Neuronal stem cell (in vitro differentiated cells): ENCODE measurements around the gene ATP6V0E1.

Experiments used
- DNase-seq: peaks from one replicate; pipeline ENCODE4 v3.0.0-alpha.2; 2013; ENCODE audit warnings: low spot score
- H2AFZ ChIP-seq: one replicate; pipeline ENCODE4 v1.6.1; 2013; ENCODE audit warnings: mild to moderate bottlenecking, low read length, inconsistent platforms
- H2AK5ac ChIP-seq: 2 replicates; pipeline ENCODE4 v1.6.1; 2013; ENCODE audit warnings: low read depth, mild to moderate bottlenecking, inconsistent platforms, low read length, moderate library complexity, mixed read lengths
- H2BK120ac ChIP-seq: 2 replicates; pipeline ENCODE4 v1.6.1; 2013; ENCODE audit warnings: low read depth, mild to moderate bottlenecking, inconsistent platforms, low read length, moderate library complexity, mixed read lengths
- H2BK12ac ChIP-seq: one replicate; pipeline ENCODE4 v1.6.1; 2013; ENCODE audit warnings: low read length, inconsistent platforms
- H2BK15ac ChIP-seq: 2 replicates; pipeline ENCODE4 v1.6.1; 2013; ENCODE audit warnings: mild to moderate bottlenecking, low read length, inconsistent platforms, mixed read lengths
- H2BK5ac ChIP-seq: one replicate; pipeline ENCODE4 v1.6.1; 2013; ENCODE audit warnings: inconsistent platforms, mild to moderate bottlenecking, low read length, moderate library complexity
- H3K14ac ChIP-seq: one replicate; pipeline ENCODE4 v1.6.1; 2013; ENCODE audit warnings: low read length, inconsistent platforms
- H3K18ac ChIP-seq: 2 replicates; pipeline ENCODE4 v1.6.1; 2013; ENCODE audit warnings: low read length, inconsistent platforms
- H3K23ac ChIP-seq: 2 replicates; pipeline ENCODE4 v1.6.1; 2013; ENCODE audit warnings: low read depth, mild to moderate bottlenecking, mixed read lengths, low read length, inconsistent platforms; ENCODE audit not compliant: poor library complexity
- H3K27ac ChIP-seq: replicated peaks from 3 replicates; pipeline ENCODE4 v1.5.1; 2013; ENCODE audit warnings: low read length, inconsistent platforms
- H3K27me3 ChIP-seq, 3 experiments: 2 replicates each; pipeline ENCODE4 v1.6.1; 2013; ENCODE audit warnings: low read length in 3 of 3, mild to moderate bottlenecking in 2 of 3, inconsistent platforms in 1 of 3, low read depth in 1 of 3, mixed read lengths in 1 of 3, moderate library complexity in 1 of 3; ENCODE audit not compliant: control insufficient read depth in 3 of 3, insufficient read depth in 3 of 3
- H3K36me3 ChIP-seq, 2 donors: replicated peaks in 1 of 2; 2 replicates each; pipeline ENCODE4 v1.6.1; 2013; ENCODE audit warnings: low read length in 2 of 2; ENCODE audit not compliant: control insufficient read depth in 2 of 2, insufficient read depth in 2 of 2
- H3K4ac ChIP-seq: 2 replicates; pipeline ENCODE4 v1.6.1; 2013; ENCODE audit warnings: inconsistent platforms, mild to moderate bottlenecking, low read length, moderate library complexity
- H3K4me1 ChIP-seq, 2 donors: 1 replicate in 1 of 2; 2 replicates in 1 of 2; pipeline ENCODE4 v1.6.1; 2013; ENCODE audit warnings: low read length in 2 of 2, low read depth in 1 of 2; ENCODE audit not compliant: control insufficient read depth in 2 of 2, insufficient read depth in 1 of 2
- H3K4me2 ChIP-seq: one replicate; pipeline ENCODE4 v1.6.1; 2013; ENCODE audit warnings: mild to moderate bottlenecking, low read length, inconsistent platforms; ENCODE audit not compliant: insufficient read depth, poor library complexity, severe bottlenecking
- H3K4me3 ChIP-seq, 2 donors: 2 replicates each; pipeline ENCODE4 v1.5.1; 2013; ENCODE audit warnings: low read length in 2 of 2, mild to moderate bottlenecking in 2 of 2, inconsistent platforms in 1 of 2, moderate library complexity in 1 of 2
- H3K79me1 ChIP-seq: one replicate; pipeline ENCODE4 v1.6.1; 2013; ENCODE audit warnings: low read depth, mild to moderate bottlenecking, inconsistent platforms, low read length, moderate library complexity
- H3K9ac ChIP-seq: one replicate; pipeline ENCODE4 v1.6.1; 2013; ENCODE audit warnings: mild to moderate bottlenecking, low read depth, low read length, inconsistent platforms; ENCODE audit not compliant: poor library complexity
- H3K9me3 ChIP-seq, 2 donors: replicated peaks in 1 of 2; 2 replicates each; pipeline versions ENCODE3 to v1.6.1; 2013; ENCODE audit warnings: low read length in 2 of 2, mild to moderate bottlenecking in 2 of 2, inconsistent platforms in 1 of 2, low read depth in 1 of 2, mixed read lengths in 1 of 2, moderate library complexity in 1 of 2; ENCODE audit not compliant: control insufficient read depth in 2 of 2, insufficient read depth in 1 of 2
- H4K8ac ChIP-seq: one replicate; pipeline ENCODE4 v1.6.1; 2013; ENCODE audit warnings: low read depth, mild to moderate bottlenecking, inconsistent platforms, low read length, moderate library complexity
- H4K91ac ChIP-seq: one replicate; pipeline ENCODE4 v1.6.1; 2013; ENCODE audit warnings: low read length, low read depth, mild to moderate bottlenecking, inconsistent platforms; ENCODE audit not compliant: poor library complexity
- WGBS, 2 donors: extraction: QIAGEN DNeasy Blood & Tissue Kit; methylation state at CpG; one replicate each; pipeline ENCODE4 v1.1.7; 2013; ENCODE audit warnings: missing lambda C conversion rate in 2 of 2, mixed read lengths in 1 of 2; ENCODE audit not compliant: insufficient read length in 2 of 2, insufficient replicate concordance in 1 of 2; ENCODE audit errors: extremely low coverage in 2 of 2; 5-methylcytosine and 5-hydroxymethylcytosine counted together

Gene ATP6V0E1

DNA sequence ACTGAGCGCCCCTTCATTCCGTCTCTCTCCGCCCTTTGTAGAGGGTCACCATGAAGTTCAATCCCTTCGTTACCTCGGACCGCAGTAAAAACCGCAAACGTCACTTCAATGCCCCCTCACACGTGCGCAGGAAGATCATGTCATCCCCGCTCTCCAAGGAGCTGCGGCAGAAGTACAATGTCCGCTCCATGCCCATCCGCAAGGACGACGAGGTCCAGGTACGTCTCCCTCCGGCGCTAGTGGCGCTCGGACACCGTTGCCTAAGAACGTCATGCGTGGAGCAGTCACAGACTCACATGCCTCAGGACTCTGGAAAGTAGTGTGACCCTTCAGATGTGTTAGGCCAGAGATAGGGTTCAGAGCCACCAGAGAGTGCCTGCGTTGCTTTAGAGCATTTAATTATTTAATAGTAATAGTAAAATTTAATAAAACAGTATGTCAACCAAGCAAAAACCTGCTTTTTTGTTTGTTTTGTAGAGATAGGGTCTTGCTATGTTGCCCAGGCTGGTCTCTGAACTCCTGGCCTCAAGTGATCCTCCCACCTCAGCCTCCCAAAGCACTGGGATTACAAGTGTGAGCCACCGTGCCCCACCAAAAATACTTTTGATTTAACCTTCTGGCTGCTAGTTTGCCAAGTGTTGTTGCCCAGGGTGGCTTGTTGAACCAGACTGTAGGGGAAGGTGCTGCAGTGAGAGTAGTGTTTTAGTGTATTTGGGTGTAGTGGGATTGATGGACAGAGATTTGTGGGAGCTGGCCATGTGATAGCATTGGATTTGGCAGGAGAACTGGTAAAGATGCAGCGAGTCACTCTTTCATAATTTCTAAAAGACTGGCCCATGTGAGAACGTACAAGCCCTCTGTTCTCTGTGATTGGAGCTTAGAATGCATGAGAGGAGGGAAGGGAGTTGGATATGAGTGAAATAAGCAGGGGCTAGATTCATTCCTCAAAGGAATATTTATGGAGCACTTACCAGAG, 23.5 kb upstream of the ATP6V0E1 start:
- peak overlapping the region; percentile 99 for H3K4me3 ChIP-seq
- H3K27ac ChIP-seq: no peak overlapping the region
- peak overlapping the region; percentile 52 for H4K8ac ChIP-seq
- no peak overlapping the region for H2BK12ac ChIP-seq
- H2BK15ac ChIP-seq: no peak overlapping the region
- peaks cover 2% of the 10 kb centered on the region for H3K79me1 ChIP-seq
- no peak overlapping the region for H3K18ac ChIP-seq
- H3K9me3 ChIP-seq: no peaks in the 10 kb centered on the region
- peak overlapping the region; percentile 93 for H2AFZ ChIP-seq
- no peak overlapping the region for H3K14ac ChIP-seq
- no CpG with 5 or more reads among the region's 28 CpGs for WGBS, 2 donors
- H3K23ac ChIP-seq: no peak overlapping the region
- H2AK5ac ChIP-seq: no peak overlapping the region
- H3K27me3 ChIP-seq: peaks cover 0 to 1% (median 0%) of the 10 kb centered on the region in 3 experiments
- H3K4me1 ChIP-seq: peaks cover 3 to 4% of the 10 kb centered on the region in 2 donors
- H2BK5ac ChIP-seq: no peak overlapping the region
- H4K91ac ChIP-seq: no peak overlapping the region
- no peak for DNase-seq
- peaks cover 0 to 26% of the 10 kb centered on the region in 2 donors for H3K36me3 ChIP-seq
- no peak overlapping the region for H2BK120ac ChIP-seq
- peak overlapping the region; percentile 95 for H3K9ac ChIP-seq
- no peak overlapping the region for H3K4ac ChIP-seq
- peak overlapping the region; percentile 66 for H3K4me2 ChIP-seq

DNA sequence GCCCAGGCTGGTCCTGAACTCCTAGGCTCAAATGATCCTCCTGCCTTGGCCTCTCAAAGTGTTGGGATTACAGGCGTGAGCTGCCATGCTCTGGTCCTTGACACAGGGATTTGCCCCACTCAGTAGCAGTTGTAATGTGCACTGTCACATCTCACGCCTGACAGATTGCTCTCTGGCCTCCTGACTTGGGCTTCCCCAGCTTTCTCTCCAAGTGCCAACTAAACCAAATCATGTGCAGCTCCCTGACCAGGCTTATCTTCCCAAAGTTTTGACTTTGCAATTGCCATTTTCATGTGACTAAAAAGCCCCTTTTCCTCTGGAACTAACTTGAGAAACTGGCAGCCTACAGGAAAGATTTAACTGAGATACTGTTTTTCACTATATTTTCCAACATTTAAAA, 13.7 kb upstream of the ATP6V0E1 start:
- no peak overlapping the region for H2BK120ac ChIP-seq
- no peaks in the 10 kb centered on the region for H3K9me3 ChIP-seq

DNA sequence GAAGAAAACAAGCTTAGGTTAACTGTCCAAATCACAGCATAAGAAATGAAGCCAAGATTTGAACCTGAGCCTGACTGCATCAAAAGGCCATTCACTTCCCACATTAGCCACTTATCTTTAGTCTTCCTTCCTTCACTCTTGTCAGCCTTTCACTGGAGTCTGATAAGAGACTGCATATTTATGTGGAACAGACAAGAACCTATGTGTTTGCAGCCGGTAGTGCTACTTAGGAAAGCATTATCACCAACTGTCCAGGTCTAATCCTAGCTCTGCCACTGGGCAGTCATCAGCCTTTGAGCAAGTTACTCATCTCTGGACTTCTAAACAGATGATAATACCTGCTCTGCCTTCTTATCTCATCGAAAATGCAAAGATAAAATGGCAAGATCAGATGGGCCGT, 12.1 kb upstream of the ATP6V0E1 start:
- H2AK5ac ChIP-seq: no peak overlapping the region
- no peak overlapping the region for H3K4ac ChIP-seq
- H3K23ac ChIP-seq: no peak overlapping the region
- no peak overlapping the region for H3K14ac ChIP-seq
- no CpG with 5 or more reads among the region's 3 CpGs for WGBS, 2 donors
- no peak overlapping the region for H3K9ac ChIP-seq
- no peak overlapping the region for H3K4me3 ChIP-seq
- H3K18ac ChIP-seq: no peak overlapping the region
- H3K27ac ChIP-seq: no peak overlapping the region
- H2BK120ac ChIP-seq: no peak overlapping the region
- H2BK15ac ChIP-seq: no peak overlapping the region
- H2AFZ ChIP-seq: no peak overlapping the region
- H4K8ac ChIP-seq: no peak overlapping the region
- H2BK5ac ChIP-seq: no peak overlapping the region
- H2BK12ac ChIP-seq: no peak overlapping the region
- no peaks in the 10 kb centered on the region for H3K79me1 ChIP-seq
- no peaks in the 10 kb centered on the region for H3K9me3 ChIP-seq
- no peaks in the 10 kb centered on the region for H3K27me3 ChIP-seq
- no peak for DNase-seq
- no peak overlapping the region for H3K4me2 ChIP-seq
- peaks cover 7 to 23% of the 10 kb centered on the region in 2 donors for H3K36me3 ChIP-seq
- no peak overlapping the region for H4K91ac ChIP-seq
- H3K4me1 ChIP-seq: no peaks in the 10 kb centered on the region

More for the DNA sequence above, 13.7 kb upstream of the ATP6V0E1 start:
- H3K79me1 ChIP-seq: no peaks in the 10 kb centered on the region
- no peak overlapping the region for H2AFZ ChIP-seq
- no peaks in the 10 kb centered on the region for H3K27me3 ChIP-seq
- H2BK15ac ChIP-seq: no peak overlapping the region
- no peak overlapping the region for H3K14ac ChIP-seq
- H3K9ac ChIP-seq: no peak overlapping the region
- no peak overlapping the region for H2AK5ac ChIP-seq
- DNase-seq: no peak
- H3K27ac ChIP-seq: no peak overlapping the region
- no peak overlapping the region for H3K4ac ChIP-seq
- H2BK12ac ChIP-seq: no peak overlapping the region
- H3K4me1 ChIP-seq: no peaks in the 10 kb centered on the region
- no peak overlapping the region for H3K4me3 ChIP-seq
- no peak overlapping the region for H4K91ac ChIP-seq
- H3K18ac ChIP-seq: no peak overlapping the region
- H2BK5ac ChIP-seq: no peak overlapping the region
- WGBS, 2 donors: no CpG with 5 or more reads among the region's 2 CpGs
- H3K36me3 ChIP-seq: peaks cover 7 to 36% of the 10 kb centered on the region in 2 donors
- no peak overlapping the region for H3K23ac ChIP-seq
- no peak overlapping the region for H3K4me2 ChIP-seq
- no peak overlapping the region for H4K8ac ChIP-seq

DNA sequence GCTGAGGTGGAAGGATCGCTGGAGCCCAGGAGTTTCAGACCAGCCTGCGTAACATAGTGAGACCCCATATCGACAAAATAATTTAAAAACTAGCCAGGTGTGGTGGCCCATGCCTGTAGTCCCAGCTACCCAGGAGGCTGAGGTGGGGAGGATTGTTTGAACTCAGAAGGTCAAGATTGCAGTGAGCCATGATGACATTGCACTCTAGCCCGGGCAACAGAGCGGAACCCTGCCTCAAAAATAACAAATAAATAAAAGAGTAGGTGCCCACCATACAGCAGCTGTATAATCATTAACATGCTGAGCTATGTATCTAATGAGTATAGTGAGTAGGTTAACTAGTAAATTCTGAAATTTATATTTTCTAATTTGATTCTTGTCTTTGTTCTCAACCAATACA, 11.0 kb upstream of the ATP6V0E1 start:
- no CpG with 5 or more reads among the region's 5 CpGs for WGBS, 2 donors
- H3K79me1 ChIP-seq: no peaks in the 10 kb centered on the region
- no peak overlapping the region for H4K8ac ChIP-seq
- H3K18ac ChIP-seq: no peak overlapping the region
- H2AK5ac ChIP-seq: no peak overlapping the region
- H2AFZ ChIP-seq: no peak overlapping the region
- H3K36me3 ChIP-seq: peaks cover 7 to 21% of the 10 kb centered on the region in 2 donors
- no peak overlapping the region for H2BK120ac ChIP-seq
- H3K9ac ChIP-seq: no peak overlapping the region
- no peak overlapping the region for H2BK5ac ChIP-seq
- DNase-seq: no peak
- H3K27me3 ChIP-seq: no peaks in the 10 kb centered on the region
- H3K4me2 ChIP-seq: no peak overlapping the region
- no peak overlapping the region for H3K4me3 ChIP-seq
- no peak overlapping the region for H3K14ac ChIP-seq
- no peak overlapping the region for H2BK12ac ChIP-seq
- no peaks in the 10 kb centered on the region for H3K4me1 ChIP-seq
- no peak overlapping the region for H2BK15ac ChIP-seq
- no peak overlapping the region for H3K23ac ChIP-seq
- H4K91ac ChIP-seq: no peak overlapping the region
- H3K4ac ChIP-seq: no peak overlapping the region
- no peak overlapping the region for H3K27ac ChIP-seq
- H3K9me3 ChIP-seq: no peaks in the 10 kb centered on the region
